ENCODE results near the gene THSD7A.

- no peak for TF ChIP-seq CTCF (conservative IDR thresholded peaks at IDR 0.05)
- TF ChIP-seq ZFX (IDR thresholded peaks at IDR 0.05) = no peak
These were observed 339.7 kb downstream of the THSD7A start for GRCh38 chr7:11492307-11492706.

Data from C4-2B (cell line).